Retinal pigment epithelial cell (primary cell): Measurements from ENCODE around the gene FAM13A.

Source experiments
- DNase-seq: peaks from one replicate; pipeline ENCODE4 v3.0.0-alpha.2; 2010; ENCODE audit warnings: low read depth
- H3K4me3 ChIP-seq: 2 replicates; pipeline ENCODE4 v1.5.1; 2011; ENCODE audit warnings: mild to moderate bottlenecking, low read length, control low read depth, moderate library complexity
- CTCF ChIP-seq: conservative IDR thresholded peaks from 2 replicates; pipeline ENCODE4 v1.5.1; 2011; ENCODE audit warnings: low read depth, low read length, control low read depth, inconsistent platforms

Gene FAM13A

GRCh38 chr4:88846206-88846790, 210.7 kb downstream of the FAM13A start:
- peak; percentile 34 for DNase-seq
- H3K4me3 ChIP-seq = no peak overlapping the region
- TF ChIP-seq CTCF = no peak

- peak; percentile 73 for DNase-seq
- H3K4me3 ChIP-seq = no peak overlapping the region
- TF ChIP-seq CTCF = no peak
Measured at GRCh38 chr4:88843067-88843685, 213.8 kb downstream of the FAM13A start.

GRCh38 chr4:88841635-88842034, 215.3 kb downstream of the FAM13A start:
- no peak overlapping the region for H3K4me3 ChIP-seq
- TF ChIP-seq CTCF = no peak
- DNase-seq = no peak

GRCh38 chr4:88836216-88836615, 220.8 kb downstream of the FAM13A start:
- H3K4me3 ChIP-seq = no peak overlapping the region
- no peak for DNase-seq
- no peak for TF ChIP-seq CTCF

- no peak for TF ChIP-seq CTCF
- no peak overlapping the region for H3K4me3 ChIP-seq
- DNase-seq = no peak
Measured at GRCh38 chr4:88831031-88831430, 226.0 kb downstream of the FAM13A start.

GRCh38 chr4:88830598-88830997, 226.4 kb downstream of the FAM13A start:
- H3K4me3 ChIP-seq = no peak overlapping the region
- no peak for TF ChIP-seq CTCF

More at GRCh38 chr4:88830598-88830997, 226.4 kb downstream of the FAM13A start:
- no peak for DNase-seq
